ENCODE measurements around the gene RNF168.
"Not testable (repeated sequence)": the region's sequence is repeated elsewhere in the genome, so short reads cannot be mapped to it uniquely, and the experiment has no call there.

RNF168 gene

GRCh38 chr3:196493292-196493691 lies 10.3 kb downstream of the RNF168 start:
- Histone ChIP-seq H3K4me3 (ENCODE audit: low read length) (no peak overlapping the region), H3K9ac (ENCODE audit: low read length) (no peak overlapping the region), H3K36me3 (ENCODE audit: control insufficient read depth, insufficient read depth, low read length) (no peaks in the 10 kb centered on the region), H3K9me3 (ENCODE audit: control insufficient read depth, low read length) (no peaks in the 10 kb centered on the region), H3K27me3 (ENCODE audit: control insufficient read depth, insufficient read depth, low read length) (no peaks in the 10 kb centered on the region), H3K4me1 (ENCODE audit: control insufficient read depth, insufficient read depth, low read length) (no peaks in the 10 kb centered on the region)

GRCh38 chr3:196492080-196492479 lies 11.5 kb downstream of the RNF168 start:
- no peaks in the 10 kb centered on the region for H3K9me3 ChIP-seq (ENCODE audit: control insufficient read depth, low read length)
- no peaks in the 10 kb centered on the region for H3K36me3 ChIP-seq (ENCODE audit: control insufficient read depth, insufficient read depth, low read length)
- H3K9ac ChIP-seq (ENCODE audit: low read length), result no peak overlapping the region
- H3K4me3 ChIP-seq (ENCODE audit: low read length), result no peak overlapping the region
- no peaks in the 10 kb centered on the region for H3K27me3 ChIP-seq (ENCODE audit: control insufficient read depth, insufficient read depth, low read length)
- no peaks in the 10 kb centered on the region for H3K4me1 ChIP-seq (ENCODE audit: control insufficient read depth, insufficient read depth, low read length)

GRCh38 chr3:196489747-196490146 lies 13.8 kb downstream of the RNF168 start:
- H3K4me1 ChIP-seq (ENCODE audit: control insufficient read depth, insufficient read depth, low read length), result no peaks in the 10 kb centered on the region
- no peaks in the 10 kb centered on the region for H3K36me3 ChIP-seq (ENCODE audit: control insufficient read depth, insufficient read depth, low read length)
- no peaks in the 10 kb centered on the region for H3K27me3 ChIP-seq (ENCODE audit: control insufficient read depth, insufficient read depth, low read length)
- H3K9ac ChIP-seq (ENCODE audit: low read length), result no peak overlapping the region
- no peaks in the 10 kb centered on the region for H3K9me3 ChIP-seq (ENCODE audit: control insufficient read depth, low read length)
- H3K4me3 ChIP-seq (ENCODE audit: low read length), result no peak overlapping the region

- H3K27me3 ChIP-seq (ENCODE audit: control insufficient read depth, insufficient read depth, low read length), result no peaks in the 10 kb centered on the region
- H3K36me3 ChIP-seq (ENCODE audit: control insufficient read depth, insufficient read depth, low read length), result no peaks in the 10 kb centered on the region
- H3K4me3 ChIP-seq (ENCODE audit: low read length), result no peak overlapping the region
These were observed 17.3 kb downstream of the RNF168 start for GRCh38 chr3:196486263-196486662.

GRCh38 chr3:196477678-196478077 lies 25.9 kb downstream of the RNF168 start:
- Histone ChIP-seq H3K27me3 (ENCODE audit: control insufficient read depth, insufficient read depth, low read length) (no peaks in the 10 kb centered on the region), H3K4me1 (ENCODE audit: control insufficient read depth, insufficient read depth, low read length) (no peaks in the 10 kb centered on the region), H3K9ac (ENCODE audit: low read length) (no peak overlapping the region), H3K4me3 (ENCODE audit: low read length) (no peak overlapping the region), H3K9me3 (ENCODE audit: control insufficient read depth, low read length) (no peaks in the 10 kb centered on the region), H3K36me3 (ENCODE audit: control insufficient read depth, insufficient read depth, low read length) (no peaks in the 10 kb centered on the region)

More at GRCh38 chr3:196486263-196486662, 17.3 kb downstream of the RNF168 start:
- H3K4me1 ChIP-seq (ENCODE audit: control insufficient read depth, insufficient read depth, low read length), result no peaks in the 10 kb centered on the region
- no peak overlapping the region for H3K9ac ChIP-seq (ENCODE audit: low read length)
- no peaks in the 10 kb centered on the region for H3K9me3 ChIP-seq (ENCODE audit: control insufficient read depth, low read length)

- H3K9ac ChIP-seq (ENCODE audit: low read length), result no peak overlapping the region
- no peaks in the 10 kb centered on the region for H3K4me1 ChIP-seq (ENCODE audit: control insufficient read depth, insufficient read depth, low read length)
- H3K27me3 ChIP-seq (ENCODE audit: control insufficient read depth, insufficient read depth, low read length), result no peaks in the 10 kb centered on the region
- H3K36me3 ChIP-seq (ENCODE audit: control insufficient read depth, insufficient read depth, low read length), result no peaks in the 10 kb centered on the region
- no peak overlapping the region for H3K4me3 ChIP-seq (ENCODE audit: low read length)
- no peaks in the 10 kb centered on the region for H3K9me3 ChIP-seq (ENCODE audit: control insufficient read depth, low read length)
These were observed 31.3 kb downstream of the RNF168 start for GRCh38 chr3:196472286-196472685.

- no peaks in the 10 kb centered on the region for H3K4me1 ChIP-seq (ENCODE audit: control insufficient read depth, insufficient read depth, low read length)
- H3K9me3 ChIP-seq (ENCODE audit: control insufficient read depth, low read length), result no peaks in the 10 kb centered on the region
- no peaks in the 10 kb centered on the region for H3K36me3 ChIP-seq (ENCODE audit: control insufficient read depth, insufficient read depth, low read length)
- H3K4me3 ChIP-seq (ENCODE audit: low read length), result no peak overlapping the region
- H3K27me3 ChIP-seq (ENCODE audit: control insufficient read depth, insufficient read depth, low read length), result no peaks in the 10 kb centered on the region
- no peak overlapping the region for H3K9ac ChIP-seq (ENCODE audit: low read length)
These were observed 32.0 kb downstream of the RNF168 start for GRCh38 chr3:196471551-196471950.

GRCh38 chr3:196470182-196470581 lies 33.4 kb downstream of the RNF168 start:
- not testable (repeated sequence) for H3K4me1 ChIP-seq (ENCODE audit: control insufficient read depth, insufficient read depth, low read length); H3K36me3 ChIP-seq (ENCODE audit: control insufficient read depth, insufficient read depth, low read length)

GRCh38 chr3:196463804-196464203 lies 39.8 kb downstream of the RNF168 start:
- no peaks in the 10 kb centered on the region for H3K27me3 ChIP-seq (ENCODE audit: control insufficient read depth, insufficient read depth, low read length)
- H3K4me3 ChIP-seq (ENCODE audit: low read length), result no peak overlapping the region
- no peaks in the 10 kb centered on the region for H3K4me1 ChIP-seq (ENCODE audit: control insufficient read depth, insufficient read depth, low read length)
- H3K9me3 ChIP-seq (ENCODE audit: control insufficient read depth, low read length), result no peaks in the 10 kb centered on the region
- no peaks in the 10 kb centered on the region for H3K36me3 ChIP-seq (ENCODE audit: control insufficient read depth, insufficient read depth, low read length)
- H3K9ac ChIP-seq (ENCODE audit: low read length), result no peak overlapping the region

More at GRCh38 chr3:196470182-196470581, 33.4 kb downstream of the RNF168 start:
- H3K27me3 ChIP-seq (ENCODE audit: control insufficient read depth, insufficient read depth, low read length); H3K9ac ChIP-seq (ENCODE audit: low read length); H3K9me3 ChIP-seq (ENCODE audit: control insufficient read depth, low read length); H3K4me3 ChIP-seq (ENCODE audit: low read length): not testable (repeated sequence)

GRCh38 chr3:196463478-196463756 lies 40.2 kb downstream of the RNF168 start:
- Histone ChIP-seq H3K4me1 (ENCODE audit: control insufficient read depth, insufficient read depth, low read length) (no peaks in the 10 kb centered on the region), H3K36me3 (ENCODE audit: control insufficient read depth, insufficient read depth, low read length) (no peaks in the 10 kb centered on the region), H3K27me3 (ENCODE audit: control insufficient read depth, insufficient read depth, low read length) (no peaks in the 10 kb centered on the region), H3K9ac (ENCODE audit: low read length) (no peak overlapping the region), H3K4me3 (ENCODE audit: low read length) (no peak overlapping the region), H3K9me3 (ENCODE audit: control insufficient read depth, low read length) (no peaks in the 10 kb centered on the region)

- not testable (repeated sequence) for H3K4me3 ChIP-seq (ENCODE audit: low read length); H3K9ac ChIP-seq (ENCODE audit: low read length); H3K27me3 ChIP-seq (ENCODE audit: control insufficient read depth, insufficient read depth, low read length); H3K4me1 ChIP-seq (ENCODE audit: control insufficient read depth, insufficient read depth, low read length); H3K9me3 ChIP-seq (ENCODE audit: control insufficient read depth, low read length); H3K36me3 ChIP-seq (ENCODE audit: control insufficient read depth, insufficient read depth, low read length)
These were observed 40.7 kb downstream of the RNF168 start for GRCh38 chr3:196462680-196463477.

GRCh38 chr3:196458063-196458462 lies 45.5 kb downstream of the RNF168 start:
- Histone ChIP-seq H3K9ac (ENCODE audit: low read length) (no peak overlapping the region), H3K36me3 (ENCODE audit: control insufficient read depth, insufficient read depth, low read length) (no peaks in the 10 kb centered on the region), H3K9me3 (ENCODE audit: control insufficient read depth, low read length) (no peaks in the 10 kb centered on the region), H3K27me3 (ENCODE audit: control insufficient read depth, insufficient read depth, low read length) (no peaks in the 10 kb centered on the region), H3K4me1 (ENCODE audit: control insufficient read depth, insufficient read depth, low read length) (no peaks in the 10 kb centered on the region), H3K4me3 (ENCODE audit: low read length) (no peak overlapping the region)

GRCh38 chr3:196457470-196457869 lies 46.1 kb downstream of the RNF168 start:
- H3K36me3 ChIP-seq (ENCODE audit: control insufficient read depth, insufficient read depth, low read length); H3K4me3 ChIP-seq (ENCODE audit: low read length); H3K9ac ChIP-seq (ENCODE audit: low read length): not testable (repeated sequence)

More at GRCh38 chr3:196457470-196457869, 46.1 kb downstream of the RNF168 start:
- not testable (repeated sequence) for H3K27me3 ChIP-seq (ENCODE audit: control insufficient read depth, insufficient read depth, low read length); H3K4me1 ChIP-seq (ENCODE audit: control insufficient read depth, insufficient read depth, low read length); H3K9me3 ChIP-seq (ENCODE audit: control insufficient read depth, low read length)

All from mucosa of stomach (tissue), 1 donor.